Right lobe of liver (tissue), 4 donors: ENCODE data around the gene SCG3.

ENCODE experiments used
- CTCF ChIP-seq, 4 donors: fragments of 200-600 bp in 3 of 4; fragments of 450-650 bp in 1 of 4; IDR thresholded peaks; one replicate each; pipeline versions ENCODE4 v1.5.1 to v1.8.0; 2016 to 2022; ENCODE audit warnings: antibody characterized with exemption in 4 of 4, mild to moderate bottlenecking in 2 of 4
- POLR2A ChIP-seq: fragments of 450-650 bp; IDR thresholded peaks from one replicate; pipeline ENCODE4 v1.6.1; 2017; ENCODE audit warnings: antibody characterized with exemption, mild to moderate bottlenecking
- donor health status: DM: no; HTN: no; CAD: no.
- donor health status: DM: no; HTN: no; CAD: no.
- donor health status: DM: no; HTN: yes; CAD: no.

GRCh38 chr15:51647128-51647562, 34.2 kb upstream of the SCG3 start:
- TF ChIP-seq POLR2A (no peak), CTCF (IDR thresholded peaks at IDR 0.05) (no peak)
